GM23248 (cell line): Measurements from ENCODE around the gene CFAP20DC.

Source experiments
- EZH2 ChIP-seq: fragments of 200-600 bp; sonication (generic); IDR thresholded peaks from 2 replicates; pipeline ENCODE4 v1.6.1; 2018; ENCODE audit warnings: antibody characterized with exemption, mild to moderate bottlenecking; ENCODE audit not compliant: insufficient read depth, poor library complexity, severe bottlenecking
- EZH2phosphoT487 ChIP-seq: fragments of 200-600 bp; sonication (generic); IDR thresholded peaks from 2 replicates; pipeline ENCODE4 v1.6.1; 2018; ENCODE audit warnings: antibody characterized with exemption, moderate library complexity, mild to moderate bottlenecking, low read depth; ENCODE audit not compliant: insufficient read depth

DNA sequence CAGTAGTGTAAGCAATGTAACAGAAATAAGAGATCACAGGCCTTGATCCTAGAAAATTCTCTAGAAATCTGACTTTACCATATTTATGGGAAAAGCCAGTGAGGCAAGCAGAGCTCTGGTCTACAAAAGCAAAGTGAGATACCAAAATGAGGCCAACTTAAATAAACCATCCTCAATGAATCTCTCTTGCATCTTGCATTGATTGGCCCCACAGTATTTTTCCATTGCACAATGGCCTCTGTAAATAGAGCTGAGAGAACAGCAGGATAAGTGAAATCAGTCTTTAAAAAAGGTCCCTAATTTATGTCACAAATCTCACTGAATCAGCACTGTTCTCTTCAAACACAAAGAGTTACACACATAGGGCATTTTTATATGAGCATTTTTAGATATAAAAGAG, 8.9 kb downstream of the CFAP20DC start:
- TF ChIP-seq EZH2 = no peak
- TF ChIP-seq EZH2phosphoT487 = no peak
